Stimulated activated CD8-positive, alpha-beta memory T cell treated with anti-CD3 and anti-CD28 coated beads, Interleukin-15, amount 100 ng/mL, for 4 hours (primary cell): Measurements from ENCODE around the gene RETSAT.
"Not testable (repeated sequence)": the region's sequence is repeated elsewhere in the genome, so short reads cannot be mapped to it uniquely, and the experiment has no call there.

Source experiments
- DNase-seq, 2 donors: peaks; one replicate each; pipeline ENCODE4 v3.0.0-alpha.2; 2020; ENCODE audit warnings: low read depth in 2 of 2

RETSAT gene

DNA sequence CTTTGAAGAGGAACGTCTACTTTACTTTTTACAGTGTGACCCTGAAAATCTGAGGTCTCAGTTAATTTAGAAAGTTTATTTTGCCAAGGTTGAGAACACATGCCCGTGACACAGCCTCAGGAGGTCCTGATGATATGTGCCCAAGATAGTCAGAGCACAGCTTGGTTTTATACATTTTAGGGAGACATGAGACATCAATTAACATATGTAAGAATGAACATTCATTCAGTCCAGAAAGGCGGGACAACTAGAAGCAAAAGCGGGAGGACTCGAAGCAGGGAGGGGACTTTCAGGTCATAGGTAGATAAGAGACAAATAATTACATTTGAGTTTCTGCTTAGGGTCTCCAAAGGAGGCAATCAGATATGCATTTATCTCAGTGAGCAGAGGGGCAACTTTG, 23.9 kb upstream of the RETSAT start:
- DNase-seq = no peak

DNA sequence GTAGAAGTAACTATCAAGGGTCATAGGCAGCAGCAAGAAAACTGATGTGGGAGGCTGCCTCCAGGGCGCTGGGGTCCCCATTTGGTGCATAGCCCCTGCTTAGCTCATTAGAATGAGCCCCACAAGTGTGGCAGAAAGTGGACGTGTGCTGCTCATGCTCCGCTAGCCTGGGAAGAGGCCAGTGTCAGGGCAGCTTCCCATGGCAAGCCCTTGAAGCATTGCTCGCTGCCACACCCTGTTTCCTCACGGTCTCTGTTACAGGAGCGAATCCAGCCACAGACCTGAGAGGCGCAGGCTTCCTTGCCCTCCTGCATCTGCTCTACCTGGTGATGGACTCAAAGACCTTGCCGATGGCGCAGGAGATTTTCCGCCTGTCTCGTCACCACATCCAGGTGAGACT, 22.8 kb upstream of the RETSAT start:
- DNase-seq = no peak

DNA sequence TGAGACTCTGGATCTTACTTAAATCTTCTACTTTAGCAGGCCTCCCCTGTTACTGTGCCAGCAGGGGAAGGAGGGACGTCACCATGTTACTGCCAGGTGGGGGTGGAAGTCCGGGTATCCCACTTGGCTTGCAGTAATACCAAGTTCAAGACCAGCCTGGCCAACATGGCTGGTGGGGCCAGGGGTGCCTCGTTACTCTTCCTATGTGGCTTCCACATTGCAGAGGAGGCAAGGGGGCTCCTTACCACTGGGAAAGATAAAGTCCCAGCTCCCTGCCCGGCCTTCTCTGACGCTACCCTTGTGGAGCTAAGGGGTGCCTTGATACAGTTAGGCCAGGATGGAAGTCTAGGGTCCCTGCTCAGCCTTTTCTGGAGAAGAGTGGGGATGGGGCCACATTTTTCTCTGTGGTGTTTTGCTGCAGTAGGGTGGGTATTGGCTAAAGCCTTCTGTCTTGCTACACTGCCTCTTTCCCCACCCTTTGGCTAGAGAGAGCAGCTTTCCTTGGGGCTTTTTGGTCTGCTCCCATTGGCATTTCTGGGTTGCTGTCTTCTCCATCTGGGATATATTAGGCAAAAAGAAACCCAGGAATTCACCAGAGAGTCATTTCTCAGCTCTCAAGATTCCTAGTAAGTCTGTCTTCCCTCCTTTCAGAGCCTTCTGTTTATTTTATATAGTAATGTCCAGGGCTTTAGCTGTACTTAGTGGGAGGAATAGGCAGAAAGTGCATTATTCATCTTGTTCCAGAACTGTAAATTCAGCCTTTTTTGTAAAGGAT, 22.1 kb upstream of the RETSAT start:
- DNase-seq = no peak

DNA sequence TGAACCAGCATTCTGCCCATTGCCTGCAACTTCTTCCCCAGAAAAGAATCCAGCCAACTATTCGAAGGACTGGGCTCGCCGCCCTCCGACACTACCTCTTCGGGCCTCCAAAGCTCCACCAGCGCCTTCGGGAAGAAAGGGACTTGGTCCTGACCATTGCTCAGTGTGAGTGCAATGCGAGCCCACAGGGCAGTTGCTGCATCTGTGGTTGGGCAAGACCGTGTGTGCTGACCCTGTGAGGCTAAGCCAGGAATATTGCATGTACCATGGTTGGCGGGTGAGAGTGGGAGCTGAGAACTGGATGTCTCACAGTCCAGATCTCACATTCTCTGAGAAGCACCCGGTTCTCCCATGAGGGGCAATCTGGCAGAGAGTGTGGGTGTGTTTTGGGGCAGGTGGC, 16.7 kb upstream of the RETSAT start:
- DNase-seq = no peak

GRCh38 chr2:85369500-85369899, 15.2 kb upstream of the RETSAT start:
- DNase-seq = no peak

DNA sequence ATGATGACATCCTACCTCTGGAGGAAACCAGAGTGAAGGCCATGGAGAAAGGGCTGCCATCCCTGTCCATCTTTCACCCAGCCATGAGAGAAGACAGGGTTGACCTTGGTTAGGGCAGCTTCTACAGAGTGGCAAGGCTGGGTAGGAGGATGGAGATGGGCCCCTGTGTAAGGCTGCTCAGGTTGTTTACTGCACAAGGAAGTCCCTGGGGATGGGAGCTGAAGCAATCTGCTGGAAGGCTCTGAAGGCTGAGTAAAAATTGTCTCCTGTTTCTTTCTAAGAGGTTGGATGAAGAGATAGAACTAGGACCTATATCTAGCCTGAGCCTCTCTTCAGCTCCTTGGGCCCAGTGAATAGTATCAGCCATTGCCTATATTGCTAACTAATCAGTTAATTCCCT, 14.6 kb upstream of the RETSAT start:
- no peak for DNase-seq

GRCh38 chr2:85367180-85367579, 12.9 kb upstream of the RETSAT start:
- no peak for DNase-seq

GRCh38 chr2:85362653-85363387, 8.5 kb upstream of the RETSAT start:
- DNase-seq = not testable (repeated sequence)

- no peak for DNase-seq
Measured at GRCh38 chr2:85357736-85358135, 3.4 kb upstream of the RETSAT start.

DNA sequence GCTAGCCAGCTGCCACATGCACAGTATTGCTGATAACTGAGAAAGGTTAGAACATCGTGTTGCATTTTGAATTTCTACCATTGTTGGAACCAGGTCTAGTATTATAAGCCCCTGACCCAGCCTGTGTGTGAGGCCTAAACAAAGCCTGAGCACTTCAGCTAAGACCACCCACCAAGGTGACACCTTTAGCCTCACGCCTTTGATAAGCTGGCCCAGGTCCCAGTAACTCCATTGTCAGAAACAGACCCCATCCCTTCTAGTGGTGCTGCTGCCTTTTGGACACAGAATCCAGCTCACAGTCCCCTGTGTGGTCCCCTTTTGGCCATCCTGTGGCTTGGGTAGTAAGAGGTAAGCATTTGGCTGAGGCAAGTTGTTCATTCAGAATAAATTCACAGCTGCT, 1.9 kb upstream of the RETSAT start:
- DNase-seq = no peak

DNA sequence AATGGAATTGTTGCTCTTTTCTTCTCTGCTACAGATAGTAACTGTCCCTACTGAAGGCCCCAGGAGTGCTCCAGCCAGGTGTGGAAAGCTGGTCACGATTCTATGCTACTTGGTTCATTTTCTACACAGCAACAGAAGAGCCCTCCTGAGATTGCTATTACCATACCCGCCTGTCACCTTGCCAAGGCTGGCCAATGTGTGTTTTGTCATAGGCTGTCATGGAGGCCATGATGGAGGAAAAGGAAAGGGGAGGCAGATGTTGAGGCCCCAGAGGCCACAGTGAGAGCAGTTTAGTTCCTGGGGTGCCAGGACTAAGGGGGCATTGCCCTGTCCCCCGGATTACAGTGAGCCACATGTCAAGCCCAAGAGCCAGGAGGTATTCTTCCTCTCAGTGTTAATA, 1.2 kb upstream of the RETSAT start:
- no peak for DNase-seq

DNA sequence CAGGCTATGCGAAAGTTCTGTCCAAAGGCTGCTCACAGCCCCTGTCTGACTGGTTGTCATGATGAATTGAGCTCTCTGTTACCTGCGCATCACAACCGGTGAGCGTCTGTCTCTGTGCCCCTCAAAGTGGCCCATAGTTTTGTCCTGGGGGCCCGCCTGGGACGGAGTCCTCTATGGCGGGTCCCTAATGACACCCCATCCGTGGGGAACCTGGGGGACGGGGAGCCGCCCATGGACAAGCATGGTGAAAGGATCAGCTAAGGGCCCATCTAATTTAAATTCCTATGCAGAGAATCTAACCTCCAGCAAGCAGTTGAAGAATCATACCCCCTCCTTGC, 714 bp upstream of the RETSAT start:
- no peak for DNase-seq

DNA sequence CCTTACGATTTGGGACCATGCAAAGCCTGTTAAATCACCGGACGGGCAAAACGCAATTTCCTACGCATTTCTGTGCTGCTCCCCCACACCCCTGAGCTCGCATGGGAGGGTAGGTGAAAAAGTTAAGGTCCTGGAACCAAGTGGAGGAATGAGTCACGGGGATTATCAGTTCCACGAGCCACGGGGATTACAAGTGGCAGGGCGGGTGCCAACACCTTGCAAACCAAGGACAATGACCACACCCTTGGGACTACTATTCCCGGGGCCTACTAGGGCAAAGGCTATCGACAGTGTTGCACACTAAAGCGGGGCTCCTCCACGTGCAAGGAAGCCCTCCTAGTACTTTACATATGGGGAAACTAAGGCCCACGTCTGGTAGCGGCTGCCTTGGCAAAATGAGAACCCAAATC, 447 bp downstream of the RETSAT start:
- DNase-seq = no peak

DNA sequence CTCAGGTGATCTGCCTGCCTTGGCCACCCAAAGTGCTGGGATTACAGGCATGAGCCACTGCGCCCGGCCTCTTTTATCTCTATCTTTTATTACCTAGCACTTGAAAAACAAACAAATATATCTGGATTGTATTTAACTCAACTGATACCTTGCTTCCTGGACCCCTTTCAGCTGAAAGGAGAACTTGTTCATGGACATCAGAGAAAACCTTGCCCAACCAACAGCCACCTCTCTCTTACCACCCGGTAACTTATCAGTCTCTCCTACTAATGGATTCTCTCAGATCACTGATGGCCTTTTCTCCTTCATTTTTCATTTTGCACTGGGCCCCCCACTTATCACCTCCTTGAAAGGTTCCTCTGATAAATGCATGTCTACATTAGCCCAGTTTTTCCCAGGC, 6.7 kb downstream of the RETSAT start:
- DNase-seq = no peak

GRCh38 chr2:85344356-85344954, 9.9 kb downstream of the RETSAT start:
- DNase-seq = no peak

- not testable (repeated sequence) for DNase-seq
Measured at GRCh38 chr2:85343207-85343895, 11.0 kb downstream of the RETSAT start.

DNA sequence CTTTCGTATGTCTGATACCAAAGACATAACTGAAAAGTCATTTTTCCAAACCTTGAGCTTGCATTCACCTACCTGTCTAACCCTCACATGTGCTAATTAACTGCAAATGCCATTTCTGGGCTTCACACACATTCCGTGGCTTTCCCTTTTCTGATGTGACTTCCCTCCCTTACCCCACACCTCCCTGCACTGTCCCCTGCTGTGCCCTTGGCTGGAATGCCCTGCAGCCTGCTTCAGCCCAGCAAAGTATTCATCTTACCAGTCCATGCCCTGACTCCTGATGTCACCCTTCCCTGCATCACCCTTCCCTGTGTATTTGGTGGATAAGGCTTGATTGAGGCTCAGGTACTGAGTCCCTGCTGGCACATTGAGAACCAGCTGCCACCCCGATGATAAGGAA, 12.2 kb downstream of the RETSAT start:
- no peak for DNase-seq

GRCh38 chr2:85341269-85342029, 12.9 kb downstream of the RETSAT start:
- no peak for DNase-seq

GRCh38 chr2:85340034-85340892, 14.1 kb downstream of the RETSAT start:
- no peak for DNase-seq

DNA sequence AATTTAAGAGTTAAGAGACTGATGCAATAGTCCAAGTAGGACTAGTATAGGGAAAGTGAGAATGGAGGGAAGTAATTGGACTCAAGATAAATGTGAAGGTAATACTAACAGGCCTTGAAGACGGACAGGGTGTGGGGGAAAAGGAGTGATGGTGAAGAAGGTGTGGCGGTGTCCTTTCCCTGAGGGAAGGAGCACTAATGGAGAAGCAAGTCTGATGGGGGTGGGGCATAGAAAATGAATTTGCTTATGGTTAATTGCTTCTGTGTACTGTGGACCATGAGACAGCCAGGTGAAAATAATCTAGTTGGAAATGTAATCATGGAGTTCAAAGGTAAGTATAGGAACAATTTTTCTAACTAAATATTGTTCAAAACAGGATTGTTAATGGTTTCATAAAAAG, 19.4 kb downstream of the RETSAT start:
- no peak for DNase-seq

- not testable (repeated sequence) for DNase-seq
Measured at GRCh38 chr2:85333877-85334276, 20.5 kb downstream of the RETSAT start.
